HG02943 (cell line): ENCODE measurements around the gene DOP1B.
"Not testable (repeated sequence)": the region's sequence is repeated elsewhere in the genome, so short reads cannot be mapped to it uniquely, and the experiment has no call there.

Source experiments
- ATAC-seq: cut with Tn5 transposase; IDR thresholded peaks from one replicate; pipeline ENCODE4 v1.9.1; 2021; ENCODE audit warnings: mild to moderate bottlenecking, low read depth, moderate library complexity; ENCODE audit not compliant: unreplicated experiment

The DOP1B gene

DNA sequence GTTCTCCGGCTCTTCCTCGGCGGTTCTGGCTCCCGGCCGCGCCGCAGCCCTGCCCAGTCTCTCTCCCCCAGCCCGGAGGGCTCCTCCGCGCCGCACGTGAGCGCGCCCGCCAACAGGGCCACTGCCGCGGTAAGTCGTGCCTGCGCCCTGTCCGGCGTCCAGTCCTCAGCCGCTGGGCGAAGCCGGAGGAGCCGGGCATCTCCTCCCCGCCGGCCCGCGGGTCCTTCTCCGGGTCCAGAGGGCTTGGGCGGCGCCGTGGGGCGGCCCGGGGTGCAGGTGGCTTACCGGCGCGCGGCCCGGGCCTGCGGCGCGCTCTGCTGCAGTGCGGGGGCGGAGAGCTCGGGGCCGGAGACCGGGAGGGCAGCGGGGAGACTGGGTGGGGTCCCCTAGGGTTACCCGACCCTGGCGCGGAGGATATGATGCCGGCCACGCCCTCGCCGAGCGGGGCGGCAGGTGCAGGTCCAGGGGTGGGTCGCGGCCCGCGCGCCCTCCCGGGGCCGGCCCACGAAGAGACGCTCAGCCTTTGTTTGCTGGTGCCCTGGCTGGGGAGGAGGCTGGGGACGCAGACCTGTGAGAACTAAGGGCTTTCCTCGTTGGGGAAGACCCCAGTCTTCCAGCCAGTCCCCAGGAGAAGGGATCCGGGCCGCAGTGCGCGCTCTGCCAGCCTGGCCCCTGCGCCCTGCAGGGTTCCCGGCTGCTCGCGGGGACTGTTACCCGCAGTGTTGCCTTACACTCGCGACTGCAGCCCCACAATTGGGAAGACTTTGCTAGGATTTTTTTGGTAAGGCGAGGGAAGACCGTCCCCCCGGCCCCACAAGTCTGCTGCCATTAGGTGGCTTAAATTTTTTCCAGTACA is at the start of gene DOP1B:
TSS of gene DOP1B (plus strand) at position 10 of the 856 bp plus-strand sequence. CDS start 7,910 bp downstream, outside the sequence.
- peak; percentile 13 for ATAC-seq

DNA sequence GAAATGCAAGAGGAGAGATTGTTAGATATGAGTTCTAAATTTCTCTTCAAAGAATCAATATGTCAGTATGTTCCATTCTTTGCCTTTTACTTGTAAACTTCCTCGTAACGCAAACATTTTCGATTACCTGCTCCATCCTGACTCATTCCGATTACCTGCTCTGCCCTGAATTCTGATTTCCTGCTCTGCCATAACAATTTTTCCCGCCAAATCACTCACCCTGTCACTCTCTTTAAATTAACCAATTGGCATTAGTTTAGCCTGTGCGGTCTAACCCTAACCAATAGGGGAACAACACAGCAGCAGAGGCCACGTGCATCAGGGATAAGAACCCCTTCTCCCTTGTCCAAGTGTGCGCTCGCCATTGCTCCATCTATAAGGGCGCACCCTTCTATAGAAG is 46.8 kb upstream of the DOP1B start:
- ATAC-seq: no peak

DNA sequence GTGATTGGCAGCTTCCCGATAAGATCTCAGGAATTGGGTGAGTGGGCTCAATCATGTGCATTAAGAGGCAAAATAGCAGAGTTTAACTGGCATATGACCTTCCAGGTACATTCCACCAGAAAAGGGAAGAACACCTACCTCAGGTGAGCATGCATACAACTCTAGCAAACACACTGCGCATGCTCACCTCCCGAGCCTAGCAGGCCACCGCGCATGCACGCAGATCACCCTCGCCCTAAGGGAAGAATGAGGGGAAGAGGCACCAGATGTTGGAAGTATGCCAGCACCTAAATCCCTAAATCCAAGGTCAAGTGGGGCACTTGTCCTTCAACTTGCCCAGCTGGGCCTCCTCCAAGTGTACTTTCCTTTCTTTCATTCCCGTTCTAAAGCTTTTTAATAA is 45.4 kb upstream of the DOP1B start:
- no peak for ATAC-seq

DNA sequence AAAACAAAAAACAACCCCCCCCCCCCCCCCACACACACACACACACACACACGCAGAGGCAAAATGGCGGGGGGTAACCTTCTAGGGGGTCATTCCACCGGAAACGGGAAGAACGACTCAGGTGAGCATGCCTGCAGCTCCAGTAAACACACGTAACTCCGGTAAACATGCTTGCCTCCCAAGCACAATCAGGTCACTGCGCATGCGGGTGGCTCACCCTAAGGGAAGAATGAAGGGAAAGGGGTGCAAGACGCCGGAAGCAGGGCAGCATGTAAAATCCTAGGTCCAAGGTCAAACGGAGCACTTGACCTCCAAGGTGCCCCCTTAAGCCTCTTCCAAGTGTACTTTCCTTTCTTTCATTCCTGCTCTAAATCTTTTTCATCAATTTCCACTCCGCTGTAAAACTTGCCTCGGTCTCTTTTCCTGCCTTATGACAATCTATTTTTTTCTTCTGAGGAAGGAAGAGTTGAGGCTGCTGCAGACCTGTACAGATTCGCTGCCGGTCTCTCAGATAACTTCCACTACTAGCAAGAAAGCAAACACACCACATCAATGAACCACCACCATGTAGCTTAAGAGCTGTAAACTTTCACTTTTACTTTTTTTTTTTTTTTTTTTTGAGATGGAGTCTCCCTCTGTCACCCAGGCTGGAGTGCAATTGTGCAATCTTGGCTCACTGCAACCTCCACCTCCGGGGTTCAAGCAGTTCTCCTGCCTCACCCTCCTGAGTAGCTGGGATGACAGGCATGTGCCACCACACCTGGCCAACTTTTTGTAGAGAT is 42.8 kb upstream of the DOP1B start:
- no peak for ATAC-seq

GRCh38 chr21:36115138-36115730 is 41.4 kb upstream of the DOP1B start:
- no peak for ATAC-seq

- no peak for ATAC-seq
Observed at GRCh38 chr21:36117286-36117741, 39.3 kb upstream of the DOP1B start.

- ATAC-seq: no peak
Observed at GRCh38 chr21:36120304-36120888, 36.2 kb upstream of the DOP1B start.

DNA sequence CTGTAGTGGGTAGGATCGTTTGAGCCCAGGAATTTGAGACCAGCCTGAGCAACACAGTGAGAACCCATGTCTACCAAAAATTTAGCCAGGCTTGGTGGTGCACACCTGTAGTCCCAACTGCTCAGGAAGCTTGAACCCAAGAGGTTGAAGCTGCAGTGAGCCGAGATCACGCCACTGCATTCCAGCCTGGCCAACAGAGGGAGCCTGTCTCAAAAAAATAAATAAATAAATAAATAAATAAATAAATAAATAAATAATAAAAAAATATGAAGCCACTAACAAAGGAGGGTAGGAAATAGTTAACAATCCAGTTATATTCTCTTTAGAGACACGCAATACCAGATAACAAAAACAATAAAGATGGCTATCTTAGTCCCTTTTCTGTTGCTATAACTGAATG is 33.6 kb upstream of the DOP1B start:
- ATAC-seq: no peak

DNA sequence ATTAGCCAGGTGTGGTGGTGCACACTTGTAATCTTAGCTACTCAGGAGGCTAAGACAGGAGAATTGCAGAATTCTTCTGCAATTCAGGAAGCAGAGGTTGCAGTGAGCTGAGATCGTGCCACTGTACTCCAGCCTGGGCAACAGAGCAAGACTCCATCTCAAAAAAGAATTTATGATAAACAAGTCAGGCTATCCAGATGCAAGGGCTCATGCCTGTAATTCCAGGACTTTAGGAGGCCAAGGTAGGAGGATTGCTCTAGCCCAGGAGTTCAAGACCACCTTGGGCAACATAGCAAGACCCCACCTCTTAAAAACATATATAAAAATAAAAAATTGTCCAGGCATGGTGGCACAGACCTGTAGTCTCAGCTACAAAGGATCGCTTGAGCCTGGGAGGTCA is 32.2 kb upstream of the DOP1B start:
- ATAC-seq: no peak

DNA sequence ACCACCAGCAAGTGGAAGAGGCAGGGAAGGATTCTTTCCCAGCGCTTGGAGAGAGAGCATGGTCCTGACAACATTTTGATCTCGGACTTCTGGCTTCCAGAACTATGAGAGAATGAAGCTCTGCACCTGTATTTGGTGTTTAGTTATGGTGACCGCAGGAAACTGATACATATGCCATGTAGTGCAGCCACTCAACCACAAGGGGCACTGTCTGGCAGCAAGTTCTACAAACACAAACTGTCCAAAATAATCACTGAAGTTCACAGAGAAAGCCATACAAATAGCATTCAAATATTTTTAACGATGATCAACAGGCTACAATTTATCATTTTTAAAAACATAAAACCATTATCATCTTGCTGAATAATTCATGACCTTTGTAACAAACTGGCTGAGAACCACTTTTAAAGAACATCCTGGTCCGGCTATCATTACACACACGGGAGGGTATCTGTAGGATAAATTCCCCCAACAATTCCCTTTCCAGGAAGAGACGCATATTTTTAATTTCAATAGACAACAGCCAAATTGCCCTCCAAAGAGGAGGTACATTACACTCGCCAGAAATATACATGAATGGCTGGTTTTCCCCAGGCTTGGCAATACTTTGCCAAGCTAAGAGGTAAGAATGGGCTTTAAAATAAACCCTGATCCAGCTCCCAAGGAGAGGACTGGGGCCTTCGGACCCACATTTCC is 31.0 kb upstream of the DOP1B start:
- ATAC-seq: no peak

GRCh38 chr21:36126208-36126565 is 30.4 kb upstream of the DOP1B start:
- ATAC-seq: no peak

DNA sequence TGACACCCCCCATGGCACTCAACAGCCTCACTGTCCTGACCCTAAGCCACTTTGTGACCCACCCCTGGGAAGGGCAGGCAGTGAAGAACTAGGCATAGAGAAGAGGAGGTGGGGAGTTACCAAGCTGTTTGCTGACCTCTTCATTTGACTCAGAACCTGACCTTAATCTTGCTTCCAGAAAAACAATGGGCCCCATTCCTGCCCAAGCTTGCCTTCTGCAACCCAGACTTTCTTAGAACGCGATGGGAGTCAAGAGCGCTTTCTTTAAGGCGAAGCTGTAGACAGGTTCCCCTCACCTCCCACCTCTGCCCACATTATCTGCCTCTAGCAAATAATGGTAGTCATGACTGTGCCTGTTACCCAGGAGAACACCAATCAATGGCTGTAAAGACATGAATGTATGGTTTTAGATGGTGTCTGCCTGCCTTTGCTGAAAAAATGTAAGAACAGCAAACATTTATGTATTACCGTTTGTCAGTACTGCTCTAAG is 30.0 kb upstream of the DOP1B start:
- ATAC-seq: no peak

GRCh38 chr21:36127250-36127904 is 29.2 kb upstream of the DOP1B start:
- ATAC-seq: no peak

DNA sequence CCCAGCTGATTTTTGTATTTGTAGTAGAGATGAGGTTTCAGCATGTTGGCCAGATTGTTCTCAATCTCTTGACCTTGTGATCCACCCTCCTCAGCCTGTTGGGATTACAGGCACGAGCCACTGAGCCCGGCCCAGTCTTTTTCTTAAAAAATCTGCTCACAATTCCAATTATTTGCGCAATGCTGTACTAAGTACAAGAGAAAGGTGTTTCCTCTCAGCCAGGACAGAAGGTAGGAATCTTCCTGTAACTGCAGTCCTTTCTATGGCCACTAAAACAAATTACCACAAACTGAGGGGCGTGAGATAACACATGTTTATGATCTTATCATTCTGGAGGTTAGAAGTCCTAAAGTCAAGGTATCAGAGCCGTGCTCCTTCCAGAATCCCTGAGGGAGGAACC is 28.6 kb upstream of the DOP1B start:
- no peak for ATAC-seq

- no peak for ATAC-seq
Observed at GRCh38 chr21:36129219-36129618, 27.4 kb upstream of the DOP1B start.

GRCh38 chr21:36130414-36130762 is 26.2 kb upstream of the DOP1B start:
- ATAC-seq: not testable (repeated sequence)

- not testable (repeated sequence) for ATAC-seq
Observed at GRCh38 chr21:36130839-36131238, 25.8 kb upstream of the DOP1B start.

- no peak for ATAC-seq
Observed at GRCh38 chr21:36132696-36133095, 23.9 kb upstream of the DOP1B start.

GRCh38 chr21:36134803-36135390 is 21.7 kb upstream of the DOP1B start, which contains the start of gene CBR3:
Gene CBR3 (plus strand): TSS chr21:36135079. CDS start chr21:36135193, 114 bp downstream.
- no peak for ATAC-seq
